Fibroblast of the aortic adventitia (primary cell): ENCODE measurements around the gene PRKAG2. TPM values are rescaled to one million over a fixed set of nuclear protein-coding genes. Genes with fewer than 3 reads are reported as not detected.

Source experiments
- DNase-seq: peaks from one replicate; pipeline ENCODE4 v3.0.0-alpha.2; 2010; ENCODE audit warnings: low read depth
- H3K4me3 ChIP-seq: 2 replicates; pipeline ENCODE4 v1.5.1; 2011; ENCODE audit warnings: low read depth, mild to moderate bottlenecking, control low read depth, low read length, moderate library complexity
- CTCF ChIP-seq: IDR thresholded peaks from 2 replicates; pipeline ENCODE4 v1.5.1; 2011; ENCODE audit warnings: mild to moderate bottlenecking, low read length, control low read depth, inconsistent platforms; ENCODE audit not compliant: insufficient read depth
- total RNA-seq: library from RNA; depleted of rRNA; stranded (reverse); fragments of >200 nt; gene quantifications from 2 replicates; pipeline ENCODE4 v1.2.3, GENCODE V29; 2012; ENCODE audit warnings: low replicate concordance

The PRKAG2 gene
- total RNA-seq, 1 donor = 10.0 TPM

- no peak overlapping the region for H3K4me3 ChIP-seq
- DNase-seq = no peak
- no peak for TF ChIP-seq CTCF
These were observed 311.4 kb downstream of the PRKAG2 start for GRCh38 chr7:151565541-151565940.

- no peak for DNase-seq
- no peak overlapping the region for H3K4me3 ChIP-seq
- TF ChIP-seq CTCF = no peak
These were observed 316.7 kb downstream of the PRKAG2 start for GRCh38 chr7:151560243-151560642.

- H3K4me3 ChIP-seq = no peak overlapping the region
- DNase-seq = no peak
- no peak for TF ChIP-seq CTCF
These were observed 317.2 kb downstream of the PRKAG2 start for GRCh38 chr7:151559557-151560183.

- no peak overlapping the region for H3K4me3 ChIP-seq
- TF ChIP-seq CTCF = no peak
- peak; percentile 35 for DNase-seq
These were observed 318.3 kb downstream of the PRKAG2 start for GRCh38 chr7:151558575-151558974.

- no peak for TF ChIP-seq CTCF
- no peak overlapping the region for H3K4me3 ChIP-seq
- no peak for DNase-seq
These were observed 320.3 kb downstream of the PRKAG2 start for GRCh38 chr7:151556592-151556991.

GRCh38 chr7:151553356-151553755, 323.6 kb downstream of the PRKAG2 start:
- no peak for DNase-seq
- H3K4me3 ChIP-seq = no peak overlapping the region
- TF ChIP-seq CTCF = no peak

- H3K4me3 ChIP-seq = no peak overlapping the region
- DNase-seq = no peak
- no peak for TF ChIP-seq CTCF
These were observed 324.4 kb downstream of the PRKAG2 start for GRCh38 chr7:151552352-151553028.
